GM19099 (cell line): ENCODE results near the gene LPP.

Experiments used
- POLR2A ChIP-seq: IDR thresholded peaks from 3 replicates; pipeline ENCODE4 v1.6.1; 2011; ENCODE audit warnings: low read depth; ENCODE audit not compliant: insufficient read length; ENCODE audit errors: extremely low read depth

The LPP gene

DNA sequence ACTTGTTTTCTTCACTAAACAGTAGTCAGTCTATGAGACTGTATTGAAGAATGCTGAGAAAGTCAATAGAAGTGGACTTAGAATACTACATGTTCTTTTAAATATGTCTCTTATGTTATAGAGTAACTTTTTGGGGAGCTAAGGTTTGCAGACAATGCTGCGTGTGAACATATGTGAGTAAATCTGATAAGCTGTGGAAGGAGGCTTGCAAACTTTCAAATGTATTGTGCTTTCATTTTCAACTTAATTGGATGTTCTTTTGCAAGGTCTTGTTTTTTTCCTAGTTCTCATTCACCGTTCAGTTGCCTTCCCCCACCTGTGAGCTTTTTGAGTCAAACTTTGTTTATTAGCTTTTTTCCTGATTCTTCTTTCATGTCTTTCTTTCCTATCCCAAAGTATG lies 176.2 kb downstream of the LPP start:
- TF ChIP-seq POLR2A: no peak

DNA sequence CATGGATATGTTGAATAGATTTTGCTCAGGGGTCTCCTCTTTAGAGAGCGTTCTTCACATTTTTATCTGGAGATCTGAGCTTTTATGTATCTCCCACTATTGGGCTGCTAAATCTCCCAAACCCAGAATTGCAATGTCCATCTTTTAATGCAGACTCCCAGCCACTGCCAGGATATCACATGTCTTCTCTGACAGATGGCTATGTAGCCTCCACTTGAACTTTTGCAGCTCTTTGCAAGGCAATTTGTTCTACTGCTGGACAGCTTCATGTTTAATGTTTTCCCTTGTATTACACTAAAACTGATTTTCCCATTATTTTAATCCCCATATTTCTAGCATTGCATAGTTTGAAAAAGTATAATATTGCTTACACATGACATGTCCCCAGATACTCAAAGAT lies 177.2 kb downstream of the LPP start:
- no peak for TF ChIP-seq POLR2A

DNA sequence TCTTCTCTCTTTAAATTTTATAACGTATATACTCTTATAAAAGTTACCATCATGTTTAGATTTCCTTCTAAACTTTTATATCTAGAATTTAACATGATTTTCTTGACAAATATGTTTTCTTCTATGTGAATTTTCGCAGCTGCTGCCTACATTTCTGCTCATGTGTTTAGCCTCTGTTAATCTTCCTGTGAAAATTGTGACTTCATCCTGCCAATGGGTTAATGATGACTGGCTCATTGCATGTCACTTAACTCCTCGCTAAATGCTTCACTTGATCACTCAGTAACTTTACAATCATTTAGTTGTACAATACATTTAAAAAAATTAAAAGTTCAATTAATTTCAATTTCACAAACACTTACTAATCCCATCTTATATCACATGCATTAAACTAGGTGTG lies 178.1 kb downstream of the LPP start:
- TF ChIP-seq POLR2A: no peak

DNA sequence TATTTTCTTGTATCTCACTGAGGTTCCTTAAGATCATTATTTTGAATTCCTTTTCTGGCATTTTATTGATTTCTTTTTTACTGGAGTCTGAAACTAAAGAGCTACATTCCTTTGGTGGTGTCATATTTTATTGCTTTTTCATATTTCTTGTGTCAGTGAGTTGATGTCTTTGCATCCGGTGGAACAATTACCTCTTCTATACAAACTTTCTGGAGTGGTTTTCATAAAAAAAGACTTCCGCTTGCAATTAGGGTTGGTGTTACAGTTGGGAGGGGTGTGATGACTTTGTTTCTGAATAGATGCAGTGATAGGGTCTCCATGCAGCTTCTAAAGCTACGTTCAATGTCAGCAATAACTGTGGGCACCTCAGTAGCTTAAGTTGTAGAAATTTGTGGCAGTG lies 181.7 kb downstream of the LPP start:
- TF ChIP-seq POLR2A: no peak

DNA sequence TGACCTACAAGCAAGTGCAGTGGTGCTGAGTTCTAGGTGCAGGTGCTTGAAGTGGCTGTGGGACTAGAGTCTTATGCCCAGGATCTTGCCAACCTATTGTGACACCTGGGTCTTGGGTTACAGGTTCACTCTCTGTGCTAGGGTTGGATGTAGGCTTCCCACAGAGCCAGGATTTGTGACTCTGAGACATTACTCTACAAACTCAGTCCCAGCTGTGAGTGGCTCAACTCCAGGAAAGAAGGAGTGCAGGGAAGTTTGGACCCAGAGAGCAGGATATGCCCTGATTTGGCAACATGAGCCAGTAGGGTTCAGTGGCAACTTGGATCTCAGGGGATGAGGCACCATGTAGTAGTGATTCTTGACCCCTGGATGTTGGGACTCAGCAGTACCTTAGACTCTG lies 182.2 kb downstream of the LPP start:
- no peak for TF ChIP-seq POLR2A

DNA sequence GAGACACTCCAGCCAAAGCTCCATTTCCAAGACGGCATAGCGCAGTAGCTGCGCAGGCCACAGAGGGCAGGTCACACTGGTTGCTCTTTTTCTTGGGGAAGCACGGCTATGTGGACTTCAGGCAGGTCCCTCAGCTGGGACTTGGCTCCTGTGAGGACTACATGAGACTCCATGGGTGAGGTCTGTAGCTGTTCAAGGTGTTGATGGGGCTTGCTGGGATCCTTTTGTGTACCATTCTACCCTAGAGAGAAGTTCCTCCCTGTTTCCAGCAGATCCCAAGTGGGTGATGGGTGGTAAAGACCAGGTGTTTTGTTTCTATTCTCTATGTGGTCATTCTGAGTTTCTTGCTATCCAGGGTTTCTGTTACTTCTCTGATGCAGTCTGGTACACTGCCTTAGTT lies 183.3 kb downstream of the LPP start:
- TF ChIP-seq POLR2A: no peak

DNA sequence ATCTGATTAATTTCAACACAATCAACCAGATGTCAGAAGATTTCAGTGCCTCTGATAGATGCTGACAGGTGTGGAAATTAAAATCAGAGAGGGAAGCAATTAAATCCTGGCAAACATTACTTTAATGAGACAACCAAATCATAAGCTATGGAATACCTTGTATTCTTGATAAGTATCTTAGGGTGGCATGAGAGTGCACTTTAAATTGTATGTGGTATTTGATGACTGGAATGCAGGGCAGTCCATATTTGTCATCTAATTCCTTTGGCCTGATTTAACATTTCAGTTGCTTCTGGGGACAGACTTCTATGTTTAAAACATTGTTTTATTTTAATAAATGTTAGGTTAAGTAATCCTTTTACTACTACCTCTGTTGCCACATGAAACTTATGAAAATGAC lies 184.1 kb downstream of the LPP start:
- no peak for TF ChIP-seq POLR2A

DNA sequence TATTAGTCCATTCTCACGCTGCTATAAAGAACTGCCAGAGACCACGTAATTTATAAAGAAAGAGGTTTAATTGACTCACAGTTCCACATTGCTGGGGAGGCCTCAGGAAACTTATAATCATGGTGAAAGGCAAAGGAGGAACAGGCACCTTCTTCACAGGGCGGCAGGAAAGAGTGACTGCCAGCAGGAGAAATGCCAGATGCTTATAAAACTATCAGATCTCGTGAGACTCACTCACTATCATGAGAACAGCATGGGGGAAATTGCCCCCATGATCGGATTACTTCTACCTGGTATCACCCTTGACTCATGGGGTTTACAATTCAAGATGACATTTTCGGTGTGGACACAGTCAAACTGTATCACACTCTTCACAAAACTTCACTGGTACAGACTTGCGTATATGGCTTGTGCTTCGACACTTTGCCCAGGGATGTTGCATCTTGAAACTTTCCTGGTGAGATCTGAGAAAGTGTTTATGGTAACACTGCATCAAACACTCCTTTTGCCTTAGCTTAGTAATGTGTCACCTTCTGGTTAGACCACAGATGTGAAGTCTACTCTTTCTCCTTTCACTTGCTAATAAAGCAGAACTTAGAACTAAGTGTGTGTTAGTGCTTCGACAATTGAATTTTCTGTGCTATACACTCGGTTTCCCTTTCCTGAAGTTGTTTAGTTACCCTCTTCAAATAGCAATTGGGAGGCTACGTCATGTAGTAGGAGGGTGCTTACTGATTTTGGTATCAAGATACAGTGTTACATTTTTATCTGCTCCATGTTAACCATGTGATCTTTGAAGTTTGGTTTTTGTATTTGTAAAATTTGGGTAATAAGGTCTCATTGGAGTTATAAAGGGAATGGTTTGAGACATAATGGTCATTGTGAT lies 185.7 kb downstream of the LPP start:
- no peak for TF ChIP-seq POLR2A

DNA sequence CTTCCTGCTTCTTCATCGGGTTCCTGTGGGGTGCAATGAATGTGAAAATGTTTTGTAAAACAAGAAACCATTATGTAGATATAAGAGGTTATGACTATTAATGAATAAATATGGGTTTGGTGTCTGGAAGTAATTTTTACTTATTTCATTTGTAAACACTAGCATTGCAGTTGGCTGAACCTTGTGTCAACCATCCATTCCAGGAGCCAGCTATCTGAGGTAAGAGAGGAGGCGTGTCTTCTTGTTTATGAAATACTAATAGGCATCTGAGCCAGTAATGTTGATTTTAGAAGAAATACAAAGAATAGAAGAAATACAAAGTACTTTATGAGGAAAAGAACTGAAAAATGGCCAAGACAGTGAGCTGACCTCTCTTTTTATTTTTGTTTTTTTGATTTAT lies 187.5 kb downstream of the LPP start:
- TF ChIP-seq POLR2A: no peak

DNA sequence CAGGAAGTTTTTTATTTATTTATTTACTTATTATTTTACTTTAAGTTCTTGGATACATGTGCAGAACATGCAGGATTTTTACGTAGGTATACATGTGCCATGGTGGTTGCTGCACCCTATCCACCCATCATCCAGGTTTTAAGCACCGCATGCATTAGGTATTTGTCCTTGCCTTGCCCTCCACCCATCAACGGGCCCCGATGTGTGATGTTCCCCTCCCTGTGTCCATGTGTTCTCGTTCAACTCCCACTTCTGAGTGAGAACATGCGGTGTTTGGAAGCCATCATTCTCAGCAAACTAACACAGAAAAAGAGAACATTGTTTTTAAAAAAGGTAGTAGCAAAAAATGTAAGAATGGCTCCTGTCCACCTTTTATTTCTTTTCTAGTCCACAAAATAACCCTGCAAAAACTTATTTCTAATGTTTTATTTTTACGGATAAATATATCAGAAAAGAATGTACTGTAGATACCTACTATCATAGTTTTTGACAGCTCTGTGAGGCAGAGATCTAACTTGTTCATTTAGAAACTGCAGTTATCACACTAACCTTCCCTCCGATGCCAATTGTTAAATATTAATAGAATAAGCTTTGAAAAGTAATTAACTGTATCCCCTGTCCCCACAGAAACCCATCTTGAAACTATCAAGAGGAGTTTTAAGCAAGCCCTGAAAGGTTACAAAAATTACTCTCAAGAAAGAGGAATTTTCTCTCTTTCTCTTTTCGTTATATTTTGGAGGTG lies 189.2 kb downstream of the LPP start:
- TF ChIP-seq POLR2A: no peak

DNA sequence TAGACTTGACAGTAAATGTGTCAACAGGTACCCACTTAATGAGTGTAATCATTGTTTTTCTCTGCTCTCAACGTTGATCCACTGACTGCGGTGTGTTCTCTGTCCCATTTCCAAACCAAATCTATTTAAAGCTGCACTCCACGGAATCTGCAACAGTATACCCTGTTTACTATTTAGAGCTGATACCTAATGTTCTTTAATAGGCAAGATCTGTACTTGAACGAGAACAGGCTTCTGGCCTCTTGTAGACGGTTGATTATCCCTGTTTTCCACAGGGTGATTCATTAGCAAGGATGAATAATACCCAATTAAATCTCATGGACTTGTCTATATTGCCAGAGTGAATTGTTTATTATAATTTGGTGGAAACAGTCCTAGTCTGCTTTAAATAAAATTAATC lies 189.9 kb downstream of the LPP start:
- no peak for TF ChIP-seq POLR2A

DNA sequence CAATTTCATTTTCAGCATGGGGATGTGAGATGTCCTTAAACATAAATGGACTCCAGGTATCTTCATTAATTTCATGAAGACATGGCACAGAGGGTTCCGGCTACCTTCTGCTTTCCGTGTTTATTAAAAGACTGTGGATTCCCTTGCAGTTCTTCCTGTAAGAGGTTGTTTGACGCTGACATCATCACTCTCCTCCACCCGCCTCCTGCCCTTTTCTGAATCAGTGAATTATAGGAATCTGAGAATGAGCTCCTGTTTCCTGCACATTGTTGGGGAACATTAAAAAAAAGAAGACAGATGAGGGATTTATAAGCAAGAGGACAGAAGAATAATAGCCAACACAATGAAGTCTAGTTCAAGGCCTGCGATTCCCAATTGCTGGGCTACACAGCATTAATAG lies 191.3 kb downstream of the LPP start:
- no peak for TF ChIP-seq POLR2A

DNA sequence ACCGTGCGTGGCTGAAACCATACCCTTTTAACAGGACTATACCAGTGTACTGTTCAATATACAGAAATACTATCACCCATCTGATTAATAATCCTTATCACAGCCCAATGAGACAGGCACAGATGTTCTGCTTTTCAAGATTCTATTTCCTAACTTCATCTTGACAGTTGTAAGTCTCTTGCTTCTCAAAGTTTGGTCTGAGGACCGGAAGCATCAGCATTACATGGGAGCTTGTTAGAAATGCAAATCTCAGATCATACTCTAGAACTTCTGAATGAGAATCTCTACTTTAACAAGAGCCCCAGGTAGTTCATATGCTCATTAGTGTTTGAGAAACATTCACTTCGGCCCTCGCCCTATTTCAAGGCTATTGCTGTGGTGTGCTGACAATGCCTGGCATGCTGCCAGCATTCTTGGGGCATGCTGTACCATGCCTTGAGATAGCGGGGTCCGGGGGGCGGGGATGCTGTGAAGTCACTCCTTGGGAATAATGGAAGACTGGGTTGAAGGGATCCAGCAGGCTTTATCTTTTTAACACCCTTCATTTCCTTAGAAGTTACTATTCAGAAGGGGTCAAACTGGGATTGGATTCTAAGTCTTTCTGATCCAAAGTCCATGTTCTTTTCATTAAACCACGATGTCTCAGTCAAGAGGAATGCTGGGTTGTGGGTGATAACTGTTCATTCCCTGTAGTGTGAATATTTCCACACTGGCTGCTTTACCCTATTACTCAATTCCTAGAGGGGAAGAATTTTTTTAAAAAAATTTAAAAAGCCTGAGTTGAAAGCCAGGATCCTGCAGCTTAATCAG lies 194.7 kb downstream of the LPP start:
- TF ChIP-seq POLR2A: no peak

DNA sequence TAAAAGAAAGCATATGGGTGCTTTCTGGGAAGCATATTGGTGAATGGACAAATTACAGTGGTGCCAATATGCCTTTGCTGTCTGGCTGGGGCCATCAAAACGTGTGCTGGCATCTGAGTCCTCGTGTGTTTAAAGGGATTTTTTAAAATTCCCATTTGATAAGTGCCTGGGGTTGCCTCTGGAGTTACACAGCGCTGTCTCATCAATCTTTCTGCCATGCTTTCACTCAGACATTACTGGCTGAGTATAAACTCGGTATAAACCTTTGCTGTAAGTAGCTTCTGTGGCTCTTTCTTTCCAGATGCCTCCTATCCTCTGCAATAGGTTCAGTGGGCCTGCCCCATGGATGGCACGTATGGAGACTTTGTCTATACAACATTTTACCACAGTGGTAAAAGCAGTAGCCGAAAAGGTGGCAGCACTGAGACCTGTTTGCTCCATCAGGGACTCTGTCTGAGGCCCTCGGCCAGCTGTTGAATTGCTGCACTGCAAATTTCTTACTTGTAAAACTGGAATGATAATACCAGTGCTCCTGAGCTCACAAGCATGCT lies 195.5 kb downstream of the LPP start:
- no peak for TF ChIP-seq POLR2A

DNA sequence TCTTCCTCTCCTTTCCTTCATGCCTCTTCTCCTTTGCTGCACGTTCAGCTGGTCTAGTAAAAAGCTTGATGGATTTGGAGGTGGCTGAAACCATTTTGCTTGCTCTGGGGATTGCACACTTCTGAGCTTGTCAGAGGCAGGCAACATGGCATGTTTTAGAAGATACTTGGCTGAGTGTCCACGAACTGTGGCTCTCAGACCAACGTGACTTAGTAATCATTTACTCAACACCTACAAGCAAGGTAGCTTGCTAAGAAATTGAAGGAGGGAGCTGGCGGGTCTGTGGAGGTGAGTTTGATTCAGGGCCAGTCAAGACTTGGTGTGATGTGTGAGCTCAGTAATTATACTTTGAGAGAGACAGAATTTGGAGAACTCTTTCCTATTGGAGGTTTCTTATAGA lies 196.0 kb downstream of the LPP start:
- TF ChIP-seq POLR2A: no peak

DNA sequence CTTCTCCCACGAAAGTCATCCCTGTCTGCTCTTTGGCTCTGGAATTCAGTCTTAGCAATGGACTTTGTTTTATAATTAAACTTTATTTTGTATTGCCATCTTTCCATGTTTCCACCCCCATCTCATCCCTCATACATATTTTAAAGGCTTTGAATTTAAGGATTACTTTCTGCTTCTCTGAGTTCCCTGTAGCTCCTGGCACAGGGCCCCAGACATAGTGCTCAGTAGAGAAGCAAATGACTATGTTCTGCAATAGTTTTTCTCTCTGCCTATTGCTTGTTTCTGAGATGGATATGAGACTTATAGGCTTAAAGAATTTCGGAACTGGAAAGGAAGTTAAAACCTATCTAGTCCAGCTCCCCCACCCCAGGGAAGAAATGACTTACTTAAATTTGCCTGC lies 197.0 kb downstream of the LPP start:
- no peak for TF ChIP-seq POLR2A

DNA sequence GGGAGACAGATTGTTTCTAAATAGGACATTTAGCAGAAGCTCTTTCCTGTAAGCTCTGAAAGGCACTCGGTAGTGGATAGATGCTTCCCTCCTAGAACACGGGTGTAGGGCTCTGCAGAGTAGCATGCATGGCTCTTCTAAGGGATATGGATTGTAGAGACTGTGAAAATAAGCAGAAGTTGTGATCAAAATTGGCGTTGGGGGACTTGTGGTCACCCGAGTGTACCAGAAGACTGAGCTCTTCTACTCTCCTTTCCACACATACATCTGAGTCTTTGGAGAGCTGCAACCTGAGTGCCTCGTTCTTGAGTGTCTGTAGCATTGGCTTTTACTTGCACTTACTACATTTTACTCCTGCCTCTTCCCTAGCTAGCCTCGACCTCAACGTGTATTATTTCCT lies 197.7 kb downstream of the LPP start:
- no peak for TF ChIP-seq POLR2A
